ENCODE data around the gene MSL2.

- TF ChIP-seq EZH2 (IDR thresholded peaks at IDR 0.05; ENCODE audit: low read length) (no peak), CTCF (optimal IDR thresholded peaks at IDR 0.05 in 1 of 3, IDR thresholded peaks at IDR 0.05 in 1 of 3, conservative IDR thresholded peaks at IDR 0.05 in 1 of 3; ENCODE audit: extremely low read depth in 1 of 3, insufficient read depth in 2 of 3, low read length in 3 of 3) (no peak)
Measured at GRCh38 chr3:136187868-136188267, 8.3 kb downstream of the MSL2 start.

All from keratinocyte (primary cell).